ENCODE results near the gene SRP9.
"Not testable (repeated sequence)": the region's sequence is repeated elsewhere in the genome, so short reads cannot be mapped to it uniquely, and the experiment has no call there.

SRP9 gene

GRCh38 chr1:225755671-225756319 is 21.8 kb upstream of the SRP9 start:
- DNase-seq (ENCODE audit: low spot score) = no peak

DNA sequence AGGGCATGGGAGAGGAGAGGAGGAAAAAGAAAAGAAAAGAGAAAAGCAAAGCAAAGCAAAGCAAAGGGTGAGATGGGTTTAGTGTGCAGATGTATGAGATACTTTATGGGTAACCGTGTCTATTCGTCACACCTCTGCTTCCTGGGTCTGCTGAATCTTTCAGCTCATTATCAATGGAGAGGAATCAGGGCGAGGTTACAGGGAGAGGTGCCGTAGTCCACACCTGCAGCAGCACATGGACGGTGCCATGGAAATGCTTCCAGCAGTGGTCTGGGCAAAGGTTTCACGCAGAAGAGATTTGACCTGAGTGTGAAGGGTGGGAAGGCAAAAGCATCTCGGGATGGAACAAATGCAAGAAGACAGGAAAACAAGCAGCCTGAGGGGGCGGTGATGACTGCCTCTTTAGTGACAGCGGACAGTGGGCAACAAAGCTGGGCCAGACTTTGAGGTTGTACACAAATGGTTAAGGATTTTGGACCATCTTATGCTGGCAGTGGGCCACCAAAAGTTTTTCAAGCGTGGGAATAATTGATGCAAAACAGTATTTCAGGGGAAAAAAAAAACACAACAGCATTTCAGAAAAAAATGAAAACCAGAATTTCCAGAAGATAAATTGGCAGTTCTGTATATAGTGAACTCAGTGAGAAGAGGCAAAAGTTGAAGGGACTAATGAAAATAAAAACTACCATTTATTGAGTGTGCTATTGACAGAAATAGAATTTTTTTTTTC is 19.5 kb upstream of the SRP9 start:
- DNase-seq (ENCODE audit: low spot score) = no peak

DNA sequence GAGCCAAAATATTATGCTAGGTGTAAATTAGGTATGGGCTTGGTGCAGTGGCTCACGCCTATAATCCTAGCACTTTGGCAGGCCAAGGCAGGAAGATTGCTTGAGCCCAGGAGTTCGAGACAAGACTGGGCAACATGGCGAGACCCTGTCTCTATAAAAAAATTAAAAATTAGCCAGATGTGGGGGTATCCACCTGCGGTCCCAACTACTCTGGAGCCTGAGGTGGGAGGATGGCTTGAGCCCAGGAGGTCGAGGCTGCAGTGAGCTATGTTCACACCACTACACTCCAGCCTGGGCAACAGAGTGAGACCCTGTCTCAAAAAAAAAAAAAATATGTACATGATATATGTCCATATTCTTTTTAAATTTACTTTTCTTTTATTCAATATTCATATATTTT is 17.7 kb upstream of the SRP9 start:
- not testable (repeated sequence) for DNase-seq (ENCODE audit: low spot score)

DNA sequence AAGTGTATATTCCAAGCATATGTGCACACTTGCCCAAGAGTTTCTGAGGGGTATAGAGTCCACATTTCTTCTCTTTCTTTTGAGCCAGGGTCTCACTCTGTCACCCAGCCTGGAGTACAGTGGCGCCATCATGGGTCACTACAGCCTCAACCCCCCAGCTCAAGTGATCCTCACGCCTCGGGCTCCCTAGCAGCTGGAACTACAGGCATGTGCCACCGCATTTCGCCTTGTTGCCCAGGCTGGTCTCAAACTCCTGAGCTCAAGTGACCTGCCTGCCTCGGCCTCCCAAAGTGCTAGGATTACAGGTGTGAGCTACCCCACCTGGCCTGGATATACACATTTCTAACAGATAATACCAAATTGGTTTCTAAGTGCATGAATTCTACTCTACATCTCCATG is 17.1 kb upstream of the SRP9 start:
- DNase-seq (ENCODE audit: low spot score) = no peak

GRCh38 chr1:225761395-225761794 is 16.2 kb upstream of the SRP9 start:
- DNase-seq (ENCODE audit: low spot score) = not testable (repeated sequence)

GRCh38 chr1:225762002-225762441 is 15.6 kb upstream of the SRP9 start:
- no peak for DNase-seq (ENCODE audit: low spot score)

- DNase-seq (ENCODE audit: low spot score) = peak; percentile 31
These were observed 15.2 kb upstream of the SRP9 start for GRCh38 chr1:225762444-225762843.

DNA sequence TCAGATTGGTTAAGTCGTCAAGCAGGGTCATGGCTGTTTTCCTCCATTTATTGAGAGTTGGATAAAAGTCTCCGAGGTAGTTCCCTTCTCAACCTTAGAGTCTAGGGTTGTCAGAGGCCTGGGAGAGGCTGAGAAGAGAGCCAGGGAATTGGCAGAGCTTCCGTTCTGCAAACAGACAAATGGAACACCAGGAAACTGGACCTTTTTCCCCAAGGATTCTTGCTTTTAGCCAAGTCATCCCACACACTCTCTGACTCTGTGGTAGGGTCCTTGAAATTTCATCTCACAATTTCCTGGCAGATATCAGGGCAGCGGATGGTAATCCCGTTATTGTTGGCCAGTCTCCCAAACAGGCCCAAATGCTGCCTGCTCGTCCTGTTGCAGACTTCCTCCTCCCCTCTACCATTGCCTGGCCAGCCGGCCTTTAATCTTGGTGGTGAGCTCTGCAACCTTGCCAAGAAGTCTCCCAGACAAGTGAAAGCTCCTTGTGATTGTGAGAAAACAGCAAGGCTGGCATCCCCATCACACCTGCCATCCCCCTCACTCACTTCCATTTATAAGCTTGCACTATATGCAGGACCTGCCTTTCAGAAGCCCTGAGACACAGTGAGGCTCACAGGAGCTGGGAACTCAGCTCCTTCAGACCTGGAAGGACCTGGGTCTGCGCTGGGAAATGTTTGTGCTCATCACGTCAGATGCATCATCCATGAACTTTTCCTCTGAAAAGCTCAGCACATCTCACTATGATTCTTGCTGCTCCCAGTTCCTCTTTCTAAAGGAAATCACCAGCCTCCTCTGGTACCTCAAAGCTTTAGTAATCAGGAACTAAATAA is 13.7 kb upstream of the SRP9 start:
- DNase-seq (ENCODE audit: low spot score) = peak; percentile 60

GRCh38 chr1:225765982-225766674 is 11.5 kb upstream of the SRP9 start:
- DNase-seq (ENCODE audit: low spot score) = no peak

DNA sequence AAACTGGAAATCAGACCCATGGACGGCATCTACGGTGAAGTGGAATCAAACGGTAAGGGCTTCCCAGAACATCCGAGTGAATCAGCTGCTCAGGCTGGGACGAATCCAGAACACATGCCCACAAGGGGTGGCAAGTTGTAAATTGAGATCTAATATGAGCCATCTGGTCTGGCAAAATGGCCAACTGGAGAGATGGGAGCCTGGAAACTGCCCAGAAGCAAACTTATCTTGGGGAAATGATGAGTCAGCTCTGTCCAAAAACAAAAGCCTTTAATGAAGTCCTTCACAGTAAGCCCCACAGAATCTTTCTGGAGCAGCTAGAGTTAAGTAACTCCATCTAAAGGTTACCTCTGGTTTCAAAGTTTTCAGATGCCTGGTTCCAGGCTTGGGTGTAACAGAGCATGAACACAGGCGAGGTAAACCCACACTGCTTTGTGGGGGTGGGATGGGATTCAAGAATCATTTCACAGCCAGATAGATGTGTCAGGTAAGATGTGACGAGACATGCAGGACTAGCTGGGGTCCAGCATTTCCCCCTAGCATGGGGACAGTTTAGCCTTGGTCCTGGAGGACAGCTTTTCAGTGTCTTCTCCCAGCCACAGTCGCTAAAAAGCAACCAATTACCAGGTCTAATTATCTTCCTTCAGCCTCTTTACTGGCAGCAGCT is 10.5 kb upstream of the SRP9 start:
- peak; percentile 83 for DNase-seq (ENCODE audit: low spot score)

- DNase-seq (ENCODE audit: low spot score) = peak; percentile 70
These were observed 9.7 kb upstream of the SRP9 start for GRCh38 chr1:225767634-225768540.

- DNase-seq (ENCODE audit: low spot score) = no peak
These were observed 8.8 kb upstream of the SRP9 start for GRCh38 chr1:225768662-225769426.

DNA sequence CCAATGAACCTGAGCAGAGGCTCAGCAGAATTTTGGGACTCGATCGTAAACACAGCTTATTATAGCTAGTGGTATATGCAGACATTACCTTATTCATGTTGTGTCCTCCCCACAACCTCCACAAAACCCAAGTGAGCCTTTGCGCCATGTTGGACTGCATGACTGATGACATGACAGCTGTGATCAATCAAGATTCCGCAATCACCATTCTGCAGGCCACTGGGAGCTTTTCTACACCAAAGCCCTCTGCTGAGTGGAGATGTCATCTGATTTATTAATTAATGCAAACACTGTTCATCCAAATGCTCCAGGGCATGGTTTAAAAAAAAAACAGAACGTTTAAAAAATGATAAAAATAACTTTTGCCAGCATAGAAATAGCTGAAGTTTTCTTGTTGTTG is 7.9 kb upstream of the SRP9 start:
- DNase-seq (ENCODE audit: low spot score) = no peak

DNA sequence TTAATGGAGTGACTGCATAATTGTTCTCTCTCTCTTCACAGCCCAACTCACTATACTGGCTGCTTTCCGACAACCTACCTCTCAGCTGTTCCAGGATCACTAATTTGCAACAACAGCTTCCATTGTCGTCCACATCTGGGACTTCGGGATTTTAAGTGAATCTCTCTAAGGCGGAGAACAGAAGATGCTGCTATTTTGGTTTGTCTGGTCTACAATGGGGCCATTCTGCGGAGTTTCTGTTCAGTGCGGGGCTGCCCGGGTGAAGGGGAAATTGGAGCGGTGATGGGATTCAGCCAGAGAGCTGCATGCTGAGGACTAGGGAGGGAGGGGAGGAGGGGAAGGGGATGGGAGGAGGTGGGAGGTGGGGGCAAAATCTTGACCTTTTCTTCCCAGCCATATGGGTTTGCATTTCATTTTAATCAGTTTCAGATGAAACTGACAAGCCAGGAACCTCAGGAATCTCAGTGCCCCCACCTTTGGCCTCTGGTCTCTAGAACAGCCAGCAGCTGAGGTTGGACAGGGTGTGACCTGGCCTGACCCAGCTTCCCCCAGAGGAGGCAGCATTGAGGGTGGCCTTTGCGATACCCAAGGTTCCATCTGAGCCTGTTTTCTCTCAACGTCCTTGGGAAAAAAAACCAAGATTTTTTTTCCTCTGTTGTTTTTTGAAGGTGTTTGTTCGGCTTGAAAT is 6.9 kb upstream of the SRP9 start:
- no peak for DNase-seq (ENCODE audit: low spot score)

DNA sequence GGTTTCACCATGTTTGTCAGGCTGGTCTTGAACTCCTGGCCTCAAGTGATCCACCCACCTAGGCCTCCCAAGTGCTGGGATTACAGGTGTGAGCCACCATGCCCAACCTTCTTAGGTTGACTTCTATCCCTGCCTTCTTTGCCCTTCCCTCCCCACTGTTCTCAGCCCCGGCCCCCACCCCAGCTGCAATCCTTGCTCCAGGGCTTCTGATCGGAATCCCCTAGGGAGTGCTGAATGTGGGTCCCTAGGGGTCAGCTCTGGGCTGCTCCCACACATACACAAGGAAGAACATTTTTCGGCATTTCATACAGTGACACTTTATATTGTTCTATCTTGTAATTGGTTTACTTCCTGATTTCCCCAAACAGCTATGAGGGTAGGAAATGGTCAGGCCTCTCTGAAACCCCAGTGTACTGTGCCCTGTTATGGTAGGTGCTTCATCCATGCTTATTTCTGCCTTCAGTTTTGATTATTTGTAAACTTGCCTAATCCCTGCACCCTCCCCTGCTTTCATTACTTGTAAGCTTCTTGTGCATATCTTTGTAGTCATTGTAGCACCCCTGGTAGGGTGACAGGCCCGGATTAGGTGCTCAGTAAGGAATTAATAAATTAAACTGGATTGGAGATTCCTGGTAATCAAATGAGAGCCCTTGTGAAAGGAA is 5.8 kb upstream of the SRP9 start:
- DNase-seq (ENCODE audit: low spot score) = no peak

DNA sequence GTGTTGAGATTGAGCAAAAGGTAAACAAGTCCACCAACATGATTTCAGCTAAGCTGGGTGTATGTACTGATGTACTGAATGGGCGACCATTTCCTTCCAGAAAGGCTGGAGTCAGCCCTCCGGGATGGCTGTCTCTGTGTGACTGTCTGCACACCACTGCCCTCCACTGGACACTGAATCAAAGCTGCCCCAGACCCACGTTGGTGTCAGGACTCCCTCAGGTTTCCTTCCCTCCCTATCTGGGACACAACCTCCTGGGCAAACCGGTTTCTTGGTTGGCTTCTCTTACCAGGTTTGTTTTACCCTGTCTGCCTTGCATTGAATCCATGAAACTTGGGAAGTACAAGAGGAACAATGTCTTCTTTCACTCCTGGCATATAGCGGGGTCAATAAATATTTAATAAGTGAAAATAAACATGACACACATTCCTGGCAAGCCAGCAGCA is 5.3 kb upstream of the SRP9 start:
- peak; percentile 86 for DNase-seq (ENCODE audit: low spot score)

- DNase-seq (ENCODE audit: low spot score) = no peak
These were observed 4.8 kb upstream of the SRP9 start for GRCh38 chr1:225772848-225773247.

- no peak for DNase-seq (ENCODE audit: low spot score)
These were observed 3.1 kb upstream of the SRP9 start for GRCh38 chr1:225774281-225775147.
